HG02970 (cell line): Measurements from ENCODE around the gene TSPAN18.
A peak's percentile ranks its signal among the peaks of the same experiment; 100 is the strongest.

Experiments
- ATAC-seq: cut with Tn5 transposase; IDR thresholded peaks from one replicate; pipeline ENCODE4 v1.9.1; 2021; ENCODE audit warnings: mild to moderate bottlenecking, moderate library complexity, moderate number of reproducible peaks; ENCODE audit not compliant: unreplicated experiment, low FRiP score

The TSPAN18 gene

GRCh38 chr11:44709966-44710365, 16.8 kb upstream of the TSPAN18 start:
- ATAC-seq, result no peak

DNA sequence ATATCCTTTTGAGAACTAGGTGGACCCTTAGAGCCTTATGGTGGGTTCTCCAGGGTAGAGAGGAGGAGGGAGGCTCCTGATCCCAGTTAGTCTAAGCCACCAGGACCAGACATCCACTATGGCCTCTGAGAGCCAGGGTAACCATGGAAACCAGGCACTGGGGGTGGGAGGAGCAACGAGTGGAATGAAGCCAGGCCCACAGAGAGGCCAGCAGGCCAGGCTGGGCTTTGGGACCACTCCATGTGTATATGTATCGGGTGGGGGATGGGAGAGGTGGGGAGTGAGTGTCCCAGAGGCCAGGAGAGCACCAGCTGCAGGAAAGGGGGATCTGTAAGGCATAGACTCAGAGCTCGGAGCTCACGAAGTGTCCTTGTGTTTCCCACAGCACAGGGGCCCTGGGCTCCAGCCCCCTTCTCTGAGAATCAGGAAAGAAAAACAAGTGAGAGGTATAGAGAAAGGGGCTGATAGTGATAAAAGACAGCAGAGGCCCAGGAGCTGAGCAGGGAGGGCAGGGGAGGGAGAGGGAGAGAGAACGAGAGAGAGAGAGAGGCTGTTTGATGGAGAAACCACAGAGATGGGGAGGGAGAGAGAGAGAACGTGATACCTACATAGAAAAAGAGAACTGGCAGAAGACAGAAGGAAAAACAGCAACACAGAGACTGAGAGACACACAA, 15.5 kb upstream of the TSPAN18 start:
- no peak for ATAC-seq

DNA sequence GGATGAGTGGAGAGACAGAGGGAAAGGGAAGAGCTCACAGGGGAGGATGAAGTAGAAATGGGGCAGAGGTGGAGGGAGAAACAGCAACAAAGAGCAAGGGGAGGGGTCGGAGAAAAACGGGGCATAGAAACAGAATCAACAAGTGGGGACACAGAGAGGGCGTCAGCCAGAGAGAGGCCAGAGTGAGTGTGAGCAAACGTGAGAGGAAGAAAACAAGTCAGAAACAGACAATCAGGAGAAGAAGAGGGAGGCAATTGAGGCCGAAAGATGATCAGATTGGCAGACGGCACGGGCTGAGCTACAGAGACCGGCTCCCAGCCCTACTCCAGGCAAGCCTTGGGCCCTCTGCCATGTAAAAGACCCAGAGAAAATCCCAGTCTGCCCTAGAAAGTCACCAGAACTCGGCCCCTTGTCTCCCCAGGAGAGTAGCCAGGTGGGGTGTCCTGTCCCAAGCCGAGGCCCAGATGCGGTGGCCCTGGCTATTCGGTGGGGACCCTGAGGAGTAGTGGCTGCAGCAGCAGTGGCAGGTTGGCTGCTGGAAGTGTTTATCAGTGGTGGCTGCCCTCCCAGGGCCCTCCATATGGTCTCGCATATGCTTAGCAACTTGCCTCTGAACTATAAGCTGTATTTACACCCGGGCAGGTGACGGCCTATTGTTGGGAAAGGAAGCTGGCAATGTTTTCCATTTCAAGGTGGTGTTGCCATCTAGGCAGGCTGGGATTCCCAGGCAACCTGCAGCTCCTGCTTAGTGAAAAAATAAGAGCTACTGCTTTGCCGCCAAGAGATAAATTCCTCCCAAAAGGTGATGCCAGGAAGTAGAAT, 14.8 kb upstream of the TSPAN18 start:
- ATAC-seq, result no peak

GRCh38 chr11:44713022-44713421, 13.7 kb upstream of the TSPAN18 start:
- ATAC-seq, result no peak

DNA sequence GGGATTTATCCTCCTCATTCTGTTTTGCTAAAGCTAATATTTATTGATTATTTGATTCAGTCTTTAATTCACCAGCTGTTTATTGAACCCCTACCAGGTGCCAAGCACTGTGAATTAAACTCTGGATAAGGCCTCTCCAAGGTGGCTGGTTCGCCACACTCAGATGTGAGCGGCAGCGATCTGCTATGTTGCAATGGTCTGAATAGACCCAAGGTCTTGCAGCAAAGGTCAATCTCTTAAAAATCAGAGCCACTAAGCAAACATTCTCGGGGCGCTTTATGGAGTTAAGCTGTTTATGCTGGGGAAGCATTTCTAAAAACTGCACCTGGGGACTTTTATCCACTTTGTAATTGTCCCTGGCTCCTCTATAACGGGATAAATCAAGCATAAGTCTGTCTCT, 10.5 kb upstream of the TSPAN18 start:
- no peak for ATAC-seq

DNA sequence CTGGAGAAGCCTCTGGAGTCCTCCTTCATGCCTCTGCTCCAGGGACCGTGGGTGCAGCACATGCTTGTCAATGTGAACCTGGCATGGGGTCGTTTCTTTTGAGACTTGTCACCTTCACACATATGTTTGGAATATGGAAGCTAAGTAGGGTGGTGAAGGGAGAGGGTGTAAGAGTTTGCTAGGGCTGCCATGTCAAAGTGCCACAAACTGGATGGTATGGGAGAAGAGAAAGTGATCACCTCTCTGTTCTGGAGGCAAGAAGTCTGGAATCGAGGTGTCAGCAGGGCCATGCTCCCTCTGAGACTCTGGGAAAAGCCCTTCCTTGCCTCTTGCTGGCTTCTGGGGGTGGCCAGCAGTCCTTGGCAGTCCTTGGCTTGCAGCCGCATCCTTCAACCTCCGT, 8.7 kb upstream of the TSPAN18 start:
- ATAC-seq, result no peak

- ATAC-seq, result no peak
Observed at GRCh38 chr11:44718612-44719390, 8.0 kb upstream of the TSPAN18 start.

DNA sequence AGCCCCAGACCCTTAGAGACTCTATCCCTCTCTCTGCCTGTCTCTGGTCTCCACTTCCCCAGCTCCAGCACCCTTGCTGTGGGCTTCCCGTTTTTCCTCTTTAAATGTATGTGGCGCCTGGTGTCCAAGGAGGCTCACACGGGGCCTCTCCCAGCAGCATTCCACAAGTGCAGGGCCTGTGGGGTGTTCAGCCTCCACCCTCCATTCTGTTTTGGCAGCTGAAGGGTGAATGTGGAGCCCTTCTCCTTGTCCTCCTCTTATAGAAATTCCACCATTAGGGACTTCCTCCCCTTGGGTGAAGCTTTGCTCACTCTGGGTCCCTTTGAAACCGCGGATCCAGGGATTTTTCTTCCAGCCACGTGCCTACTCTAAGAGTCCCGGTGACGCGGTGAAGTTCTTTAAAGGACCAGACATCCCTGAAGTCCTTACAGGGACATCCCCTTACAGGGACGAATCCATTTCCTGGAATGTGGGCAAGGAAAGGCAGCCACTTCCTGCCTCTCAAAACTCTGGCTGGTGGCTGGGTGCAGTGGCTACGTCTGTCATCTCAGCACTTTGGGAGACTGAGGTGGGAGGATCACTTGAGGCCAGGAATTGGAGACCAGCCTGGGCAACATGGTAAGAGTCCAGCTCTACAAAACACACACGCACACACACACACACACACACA, 1.6 kb upstream of the TSPAN18 start:
- ATAC-seq, result no peak

GRCh38 chr11:44725757-44726282, 942 bp upstream of the TSPAN18 start:
- ATAC-seq, result no peak

DNA sequence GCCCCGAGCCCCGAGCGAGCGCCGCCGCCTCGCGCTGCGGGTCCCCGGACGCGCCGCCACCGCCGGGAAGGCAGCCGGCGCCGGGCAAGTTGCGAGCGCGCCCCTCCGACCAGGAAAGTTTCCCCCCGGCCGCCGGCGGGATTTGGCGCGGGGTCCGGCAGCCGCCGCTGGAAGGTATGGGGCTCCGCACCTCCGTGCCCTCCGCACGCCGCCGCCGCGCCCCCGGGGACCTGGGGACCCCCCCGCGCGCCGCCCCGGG, 281 bp downstream of the TSPAN18 start:
- no peak for ATAC-seq

- peak; percentile 58 for ATAC-seq
Observed at GRCh38 chr11:44727373-44728287, 868 bp downstream of the TSPAN18 start.

DNA sequence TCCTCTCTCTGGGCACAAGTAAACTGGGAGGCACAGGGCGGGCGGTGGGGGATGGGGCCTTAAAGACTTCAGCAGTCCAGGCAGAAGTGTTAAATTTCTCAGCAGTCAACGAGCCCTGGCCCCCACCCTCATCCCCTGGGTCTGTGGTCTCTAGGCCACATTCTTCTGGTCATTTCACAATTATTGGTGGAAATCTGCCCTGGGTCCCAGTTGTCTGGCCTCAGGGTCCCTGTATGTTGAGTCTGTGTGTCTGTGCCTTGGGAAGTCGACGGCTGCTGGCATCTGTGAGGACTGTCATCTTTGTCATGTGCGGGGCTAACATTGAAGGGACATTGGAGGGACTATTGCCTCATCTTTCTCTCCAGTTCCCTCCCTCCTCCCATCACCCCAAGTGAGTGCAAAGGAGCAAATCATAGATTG, 1.7 kb downstream of the TSPAN18 start:
- ATAC-seq, result no peak

GRCh38 chr11:44729063-44729462, 2.3 kb downstream of the TSPAN18 start:
- ATAC-seq, result no peak

DNA sequence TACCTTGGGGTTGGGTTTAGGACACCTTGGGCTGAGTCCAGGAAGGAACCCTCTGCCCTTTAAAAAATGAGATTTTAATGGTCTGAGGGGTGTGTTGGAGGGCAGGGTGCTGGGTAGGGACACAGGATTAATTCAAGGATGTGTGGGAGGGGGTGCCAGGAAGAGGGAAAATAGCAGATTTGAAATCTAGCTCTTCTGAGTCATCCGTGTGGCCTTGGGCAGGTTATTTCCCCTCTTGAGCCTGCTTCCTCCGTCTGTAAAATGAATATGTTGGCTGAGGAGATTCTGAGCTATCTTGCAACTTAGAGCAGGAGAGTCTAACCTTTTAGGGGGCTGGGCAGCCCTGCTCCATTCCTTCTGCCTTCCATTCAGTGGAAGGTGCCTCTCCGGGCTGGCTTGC, 3.0 kb downstream of the TSPAN18 start:
- ATAC-seq, result no peak

- no peak for ATAC-seq
Observed at GRCh38 chr11:44730775-44731174, 4.0 kb downstream of the TSPAN18 start.

DNA sequence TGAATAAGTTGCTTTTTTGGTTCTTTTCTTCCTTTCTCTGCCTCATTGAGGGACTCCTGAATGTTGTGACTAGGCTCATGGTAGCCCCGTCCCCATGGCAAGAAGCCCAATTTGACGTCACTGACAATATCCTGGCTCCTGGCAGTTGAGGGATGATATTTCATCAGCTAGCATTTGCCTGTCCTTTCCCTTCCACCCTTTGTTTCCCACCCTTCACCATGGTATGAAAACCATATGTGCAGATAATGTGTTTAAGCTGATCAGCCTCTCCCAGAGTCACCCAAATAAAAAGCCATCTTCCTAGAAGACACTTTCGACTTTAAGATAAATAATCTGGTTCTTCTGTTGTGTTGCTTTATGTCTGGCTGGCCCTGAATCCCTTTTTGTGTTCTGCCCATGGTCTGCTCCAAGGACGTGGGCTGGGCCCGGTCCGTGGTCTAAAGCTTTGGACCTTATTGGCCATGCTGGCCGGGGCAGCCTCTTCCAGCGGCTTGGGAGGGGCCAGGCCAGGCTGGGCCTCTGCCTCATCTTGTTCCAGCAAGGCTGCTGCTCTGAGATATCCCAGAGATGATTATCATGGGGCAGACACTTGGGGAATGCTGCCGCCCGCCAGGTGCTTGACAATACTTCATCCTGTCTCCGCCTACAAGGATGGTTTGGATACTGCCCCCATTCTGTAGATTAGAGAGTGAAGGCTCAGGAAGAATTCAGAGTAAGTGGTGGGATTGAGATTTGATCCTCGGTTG, 5.1 kb downstream of the TSPAN18 start:
- ATAC-seq, result no peak

- ATAC-seq, result no peak
Observed at GRCh38 chr11:44732564-44732963, 5.8 kb downstream of the TSPAN18 start.

- no peak for ATAC-seq
Observed at GRCh38 chr11:44733877-44734276, 7.1 kb downstream of the TSPAN18 start.

- ATAC-seq, result no peak
Observed at GRCh38 chr11:44734843-44735381, 8.2 kb downstream of the TSPAN18 start.
